Measurements from ENCODE around the gene ASIC4.

DNA sequence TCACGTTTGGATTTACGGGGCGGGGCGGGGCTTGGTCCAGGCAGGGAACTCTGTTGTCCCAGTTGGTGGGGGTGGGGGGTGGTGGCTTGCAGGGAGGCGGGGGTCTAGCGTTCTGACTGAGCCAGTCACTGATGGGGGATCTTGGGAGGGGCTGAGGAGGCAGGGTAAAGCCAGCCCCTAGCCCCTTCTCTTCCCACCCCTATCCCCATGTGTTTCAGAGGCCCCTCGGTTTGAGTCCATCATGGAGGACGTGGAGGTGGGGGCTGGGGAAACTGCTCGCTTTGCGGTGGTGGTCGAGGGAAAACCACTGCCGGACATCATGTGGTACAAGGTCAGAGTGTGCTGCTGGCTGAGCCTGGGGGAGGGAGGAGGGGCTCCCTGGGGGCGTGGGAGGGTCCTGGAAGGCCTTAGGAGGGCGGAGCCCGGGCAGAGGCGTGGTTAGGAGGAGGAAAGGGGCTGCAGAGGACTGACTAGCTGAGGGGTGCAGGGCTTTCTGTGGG lies 37.6 kb upstream of the ASIC4 start:
- no peak for TF ChIP-seq CTCF (conservative IDR thresholded peaks at IDR 0.05; ENCODE audit: low read depth, low read length)
- no peak for TF ChIP-seq RAD21 (IDR thresholded peaks at IDR 0.05; ENCODE audit: low read length)
- no peak for TF ChIP-seq POLR2A (IDR thresholded peaks at IDR 0.05; ENCODE audit: low read depth, low read length)
- no peak for TF ChIP-seq RFX5 (IDR thresholded peaks at IDR 0.05; ENCODE audit: low read depth, low read length)
- TF ChIP-seq, protein P1, sequence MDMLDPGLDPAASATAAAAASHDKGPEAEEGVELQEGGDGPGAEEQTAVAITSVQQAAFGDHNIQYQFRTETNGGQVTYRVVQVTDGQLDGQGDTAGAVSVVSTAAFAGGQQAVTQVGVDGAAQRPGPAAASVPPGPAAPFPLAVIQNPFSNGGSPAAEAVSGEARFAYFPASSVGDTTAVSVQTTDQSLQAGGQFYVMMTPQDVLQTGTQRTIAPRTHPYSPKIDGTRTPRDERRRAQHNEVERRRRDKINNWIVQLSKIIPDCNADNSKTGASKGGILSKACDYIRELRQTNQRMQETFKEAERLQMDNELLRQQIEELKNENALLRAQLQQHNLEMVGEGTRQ (IDR thresholded peaks at IDR 0.05; ENCODE audit: low read depth, low read length) = no peak
- no peak for TF ChIP-seq NFE2L2 (IDR thresholded peaks at IDR 0.05; ENCODE audit: low read depth, low read length)
